ENCODE data around the gene ADA. TPM values are rescaled to one million over a fixed set of nuclear protein-coding genes. Genes with fewer than 3 reads are reported as not detected.

The ADA gene
- total and polyA plus RNA-seq, 2 of the 13 experiments (the other 11 are each of a cell fraction or from before 2014, with no cell fraction given): 2.5 to 11.3 TPM

GRCh38 chr20:44651684-44652423 is at the start of gene ADA (continued):
- TF ChIP-seq TRAFD1 (CRISPR knock-in tag; IDR thresholded peaks at IDR 0.05; ENCODE audit: borderline replicate concordance) (no peak), NFE2L1 (CRISPR knock-in tag; IDR thresholded peaks at IDR 0.05; ENCODE audit: borderline replicate concordance) (no peak), ZNF460 (CRISPR knock-in tag; IDR thresholded peaks at IDR 0.05; ENCODE audit: borderline replicate concordance) (no peak), ZNF770 (CRISPR knock-in tag; IDR thresholded peaks at IDR 0.05) (0 out of 2 replicates have a peak, but pooled peaks have one; percentile 28), REXO4 (CRISPR knock-in tag; IDR thresholded peaks at IDR 0.05; ENCODE audit: borderline replicate concordance) (no peak), THAP9 (CRISPR knock-in tag; IDR thresholded peaks at IDR 0.05; ENCODE audit: borderline replicate concordance) (peak; percentile 18; the same call in 1 of the 2 replicates), HNF4A (CRISPR knock-in tag; IDR thresholded peaks at IDR 0.05) (peak; percentile 36; the same call in 1 of the 2 replicates), CREM (IDR thresholded peaks at IDR 0.05) (no peak), CREM (CRISPR knock-in tag; IDR thresholded peaks at IDR 0.05) (no peak), DBP (CRISPR knock-in tag; IDR thresholded peaks at IDR 0.05; ENCODE audit: not compliant biosample characterization) (no peak), SRSF1 (optimal IDR thresholded peaks at IDR 0.05; ENCODE audit: low read depth, low read length) (no peak), PHF5A (CRISPR knock-in tag; IDR thresholded peaks at IDR 0.05; ENCODE audit: low read depth, unreplicated experiment) (no peak), TRIM22 (IDR thresholded peaks at IDR 0.05) (no peak), SP5 (CRISPR knock-in tag; IDR thresholded peaks at IDR 0.05; ENCODE audit: borderline replicate concordance, low read depth) (no peak; the same call in 1 of the 2 replicates), ZMAT5 (CRISPR knock-in tag; IDR thresholded peaks at IDR 0.05; ENCODE audit: borderline replicate concordance, low read depth) (no peak), MED13 (CRISPR knock-in tag; IDR thresholded peaks at IDR 0.05) (no peak), MIXL1 (CRISPR knock-in tag; IDR thresholded peaks at IDR 0.05) (no peak), MLLT10 (CRISPR knock-in tag; IDR thresholded peaks at IDR 0.05) (no peak), ZC3H4 (CRISPR knock-in tag; IDR thresholded peaks at IDR 0.05; ENCODE audit: borderline replicate concordance) (no peak), MEIS1 (CRISPR knock-in tag; IDR thresholded peaks at IDR 0.05; ENCODE audit: borderline replicate concordance) (peak; percentile 42; the same call in 1 of the 2 replicates)

Measured in HepG2 (cell line).